Measurements from ENCODE around the gene SPINK7.

The SPINK7 gene

DNA sequence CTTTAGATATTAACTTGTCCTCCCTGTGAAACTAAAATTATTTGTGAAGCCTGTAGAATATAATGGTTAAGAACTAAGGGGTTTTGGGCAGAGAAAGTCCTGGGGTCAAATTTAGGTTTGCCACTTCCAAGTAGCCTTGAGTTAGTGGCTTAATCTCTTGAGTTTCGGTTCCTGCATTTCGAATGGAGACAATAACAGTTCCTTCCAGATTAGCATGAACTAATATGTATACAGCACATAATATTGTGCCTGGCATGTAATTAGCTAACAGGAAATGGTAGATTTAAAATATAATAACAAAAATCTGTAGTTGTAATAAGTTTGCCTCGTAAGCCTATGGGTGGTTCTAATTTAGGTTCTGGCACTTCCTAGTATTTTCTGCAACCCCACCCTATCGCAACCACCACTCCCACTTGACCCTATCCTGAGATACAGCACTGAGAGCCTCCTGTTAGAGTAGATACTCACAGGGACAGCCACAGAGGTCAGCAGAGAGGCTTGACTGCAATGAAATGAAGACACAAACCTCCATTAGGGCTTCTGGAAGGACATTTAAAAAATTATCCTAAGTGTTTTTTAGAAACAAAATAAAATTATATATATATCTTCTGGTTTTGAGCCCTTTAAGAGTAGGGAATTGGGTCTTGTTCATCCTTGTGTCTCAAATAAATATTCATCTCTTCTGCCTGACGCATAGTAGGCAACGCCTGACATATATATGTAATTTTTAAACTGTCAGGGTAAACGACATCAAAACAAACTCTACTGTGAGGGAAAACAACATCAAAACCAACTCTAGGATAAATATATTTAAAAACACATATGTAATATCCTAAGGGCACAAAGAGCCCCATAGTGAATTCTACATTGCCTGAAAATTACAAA lies 31.6 kb downstream of the SPINK7 start:
- no peak for DNase-seq (ENCODE audit: low read depth in 2 of 2)

DNA sequence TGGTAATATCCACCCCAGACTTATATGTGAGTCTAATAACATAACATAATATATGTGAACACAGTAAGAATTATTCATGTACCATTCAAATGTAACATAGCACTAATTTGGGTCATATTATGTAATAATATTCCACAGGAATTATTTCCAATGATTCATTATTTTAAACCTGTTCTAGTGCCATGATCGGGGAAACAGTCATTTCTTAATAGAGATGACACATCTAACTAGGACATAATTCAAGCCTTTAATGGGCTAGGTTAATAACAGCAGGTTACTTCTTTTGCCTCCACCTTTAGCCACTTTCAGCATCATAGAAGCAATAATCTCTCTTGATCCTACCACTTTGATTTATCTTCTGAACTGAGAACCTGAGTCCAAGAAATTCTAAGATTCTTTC lies 35.5 kb downstream of the SPINK7 start:
- no peak for DNase-seq (ENCODE audit: low read depth in 2 of 2)

DNA sequence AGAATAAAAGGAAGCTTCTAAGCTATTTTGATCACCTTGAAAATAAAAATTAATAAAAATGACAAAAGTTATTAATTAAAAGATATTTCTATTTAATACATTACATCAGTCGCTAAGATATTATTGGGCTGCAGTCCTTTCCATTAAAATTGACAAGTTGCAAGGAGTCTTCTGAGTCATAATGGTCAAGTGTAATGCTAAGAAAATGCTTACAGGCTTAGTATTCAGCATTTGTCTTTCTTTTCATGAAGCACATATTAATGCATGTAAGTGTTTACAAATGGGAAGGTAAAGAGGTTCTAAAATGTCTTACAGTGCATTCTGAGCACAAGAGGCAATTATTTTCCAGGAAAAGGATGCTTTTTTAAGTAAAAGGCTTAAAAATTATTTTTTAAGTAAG lies 40.5 kb downstream of the SPINK7 start:
- DNase-seq (ENCODE audit: low read depth in 2 of 2) = no peak

DNA sequence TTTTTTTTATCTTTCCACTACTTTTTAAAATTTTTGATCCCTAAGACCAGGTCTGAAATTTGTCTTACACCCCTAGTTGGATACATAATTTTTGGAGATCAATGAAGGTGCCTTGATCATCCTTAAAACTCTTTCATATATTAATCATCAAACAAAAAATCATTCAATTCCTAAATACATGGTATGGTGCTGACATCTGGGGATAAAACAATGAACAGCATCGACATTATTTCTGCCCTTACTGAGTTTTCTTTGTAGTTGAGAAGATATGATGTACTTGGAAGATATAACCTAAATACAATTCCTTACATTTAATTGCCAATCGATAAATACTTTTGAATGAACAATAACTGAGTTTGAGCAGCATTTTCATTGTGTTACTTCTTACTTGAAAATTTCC lies 41.4 kb downstream of the SPINK7 start:
- no peak for DNase-seq (ENCODE audit: low read depth in 2 of 2)

DNA sequence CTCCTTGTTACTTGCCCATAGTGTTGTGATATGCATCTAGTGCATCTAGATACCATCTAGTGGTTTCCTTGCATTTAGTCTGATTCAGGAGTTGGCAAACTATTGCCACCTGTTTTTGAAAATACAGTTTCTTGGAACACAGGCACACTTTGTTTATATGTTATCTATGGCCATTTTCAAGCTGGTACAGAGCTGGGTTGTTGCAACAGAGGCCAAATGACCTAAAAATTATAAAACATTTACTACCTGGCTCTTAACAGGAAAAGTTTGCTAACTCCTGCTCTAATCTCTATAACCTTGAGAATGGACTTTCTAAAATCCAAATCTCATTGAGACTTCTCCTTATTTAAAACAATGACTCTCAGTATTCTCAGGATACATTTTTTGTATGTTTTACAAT lies 52.1 kb downstream of the SPINK7 start:
- DNase-seq (ENCODE audit: low read depth in 2 of 2) = no peak
